Forelimb muscle (tissue), 1 donor: Measurements from ENCODE around the gene PIK3C2A. TPM values are rescaled to one million over a fixed set of nuclear protein-coding genes. Genes with fewer than 3 reads are reported as not detected.

Experiments
- DNase-seq: peaks from one replicate; pipeline ENCODE4 v3.0.0-alpha.2; 2013; ENCODE audit warnings: low read depth
- polyA plus RNA-seq: library from polyadenylated mRNA; unstranded; fragments of 120-200 nt; gene quantifications from one replicate; pipeline ENCODE4 v1.2.1, GENCODE V29; 2013; ENCODE audit not compliant: insufficient read length

PIK3C2A gene
- polyA plus RNA-seq, 1 donor, result 18.1 TPM

GRCh38 chr11:17211286-17211685 is 3.5 kb upstream of the PIK3C2A start:
- no peak for DNase-seq

- DNase-seq, result no peak
Observed at GRCh38 chr11:17209939-17210245, 2.1 kb upstream of the PIK3C2A start.

- no peak for DNase-seq
Observed at GRCh38 chr11:17208257-17208999, 642 bp upstream of the PIK3C2A start.

GRCh38 chr11:17206463-17206862 is 1.3 kb downstream of the PIK3C2A start:
- DNase-seq, result no peak

GRCh38 chr11:17197431-17197898 is 10.3 kb downstream of the PIK3C2A start:
- DNase-seq, result no peak

GRCh38 chr11:17188675-17189074 is 19.1 kb downstream of the PIK3C2A start:
- DNase-seq, result no peak

- no peak for DNase-seq
Observed at GRCh38 chr11:17186932-17187692, 20.7 kb downstream of the PIK3C2A start.

GRCh38 chr11:17185938-17186337 is 21.8 kb downstream of the PIK3C2A start:
- DNase-seq, result no peak

- DNase-seq, result no peak
Observed at GRCh38 chr11:17184882-17185587, 22.8 kb downstream of the PIK3C2A start.

GRCh38 chr11:17183836-17184235 is 23.9 kb downstream of the PIK3C2A start:
- DNase-seq, result no peak

- DNase-seq, result no peak
Observed at GRCh38 chr11:17179970-17180369, 27.8 kb downstream of the PIK3C2A start.

- DNase-seq, result no peak
Observed at GRCh38 chr11:17173332-17173731, 34.5 kb downstream of the PIK3C2A start.

- no peak for DNase-seq
Observed at GRCh38 chr11:17171916-17172315, 35.9 kb downstream of the PIK3C2A start.

- no peak for DNase-seq
Observed at GRCh38 chr11:17171343-17171742, 36.4 kb downstream of the PIK3C2A start.

GRCh38 chr11:17169876-17170275 is 37.9 kb downstream of the PIK3C2A start:
- DNase-seq, result no peak

GRCh38 chr11:17165247-17165890 is 42.4 kb downstream of the PIK3C2A start:
- no peak for DNase-seq

GRCh38 chr11:17164361-17165246 is 43.2 kb downstream of the PIK3C2A start:
- DNase-seq, result no peak

- no peak for DNase-seq
Observed at GRCh38 chr11:17163736-17164135, 44.0 kb downstream of the PIK3C2A start.

- no peak for DNase-seq
Observed at GRCh38 chr11:17163291-17163690, 44.5 kb downstream of the PIK3C2A start.

- DNase-seq, result no peak
Observed at GRCh38 chr11:17162376-17162775, 45.4 kb downstream of the PIK3C2A start.

- no peak for DNase-seq
Observed at GRCh38 chr11:17161515-17161914, 46.3 kb downstream of the PIK3C2A start.
